ENCODE measurements around the gene KAZN.

Gene KAZN

DNA sequence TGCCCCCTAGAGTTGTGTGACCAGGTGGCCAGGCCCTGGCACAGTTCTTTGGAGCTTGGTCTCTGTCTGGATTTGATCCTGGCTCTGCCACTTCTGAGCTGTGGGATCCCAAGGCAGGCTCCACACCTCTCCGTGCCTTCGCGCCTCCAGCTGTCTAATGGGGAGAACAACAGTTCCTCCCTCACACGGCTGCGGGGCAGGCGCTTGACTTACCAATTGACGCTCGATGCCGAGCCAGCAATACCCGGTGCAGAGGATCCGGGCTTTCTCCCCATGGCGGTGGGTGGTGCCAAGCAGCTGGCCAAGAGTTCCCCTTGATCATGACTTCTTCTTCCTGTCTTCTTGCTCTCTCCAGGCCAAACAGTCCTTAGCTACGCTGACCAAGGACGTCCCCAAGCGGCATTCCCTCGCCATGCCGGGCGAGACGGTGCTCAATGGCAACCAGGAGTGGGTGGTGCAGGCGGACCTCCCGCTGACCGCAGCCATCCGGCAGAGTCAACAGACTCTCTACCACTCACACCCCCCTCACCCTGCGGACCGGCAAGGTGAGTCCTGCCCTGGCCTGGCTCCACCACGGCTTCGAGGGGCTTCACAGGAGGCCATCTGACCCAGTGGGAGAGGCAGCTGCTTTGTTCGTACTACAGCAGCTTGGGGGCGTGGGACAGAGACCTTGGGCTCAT lies 457.4 kb downstream of the KAZN start:
- DNase-seq, result no peak

DNA sequence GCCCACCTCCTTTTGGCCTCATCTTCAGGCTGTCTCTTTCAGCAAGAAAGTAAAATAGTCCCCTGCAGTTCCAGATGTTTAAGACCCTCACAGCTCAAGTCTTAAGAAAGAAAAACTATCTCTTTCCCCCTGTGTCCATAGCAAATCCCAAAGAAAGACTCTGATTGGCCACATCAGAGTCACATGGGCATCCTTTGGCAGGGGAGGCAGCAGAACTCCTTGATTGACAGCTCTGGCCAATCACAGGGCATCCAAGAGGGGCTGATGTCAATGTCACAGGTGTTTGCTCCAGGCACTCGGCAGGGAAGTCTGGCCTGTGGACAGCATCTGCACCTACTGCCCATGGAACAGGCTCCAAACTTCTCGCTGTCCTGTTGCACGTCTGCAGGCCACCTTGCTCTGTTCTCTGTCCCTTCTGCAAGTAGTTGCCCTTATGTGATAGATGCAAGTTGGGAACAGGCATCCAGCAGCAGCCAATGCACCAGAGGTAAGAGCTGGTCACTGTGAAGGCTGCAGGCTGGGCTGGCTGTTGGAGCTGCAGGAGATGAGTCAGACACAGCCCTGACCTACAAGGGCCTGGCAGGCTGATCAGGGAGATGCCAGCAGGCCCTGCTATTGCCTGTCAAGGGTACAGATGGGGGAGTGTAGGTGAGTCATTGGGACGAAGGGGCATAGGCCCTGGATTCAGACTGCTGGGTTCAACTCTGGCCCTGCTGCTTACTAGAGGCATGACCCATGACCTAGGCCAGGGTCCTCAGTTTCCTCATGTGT lies 458.2 kb downstream of the KAZN start:
- DNase-seq, result no peak

DNA sequence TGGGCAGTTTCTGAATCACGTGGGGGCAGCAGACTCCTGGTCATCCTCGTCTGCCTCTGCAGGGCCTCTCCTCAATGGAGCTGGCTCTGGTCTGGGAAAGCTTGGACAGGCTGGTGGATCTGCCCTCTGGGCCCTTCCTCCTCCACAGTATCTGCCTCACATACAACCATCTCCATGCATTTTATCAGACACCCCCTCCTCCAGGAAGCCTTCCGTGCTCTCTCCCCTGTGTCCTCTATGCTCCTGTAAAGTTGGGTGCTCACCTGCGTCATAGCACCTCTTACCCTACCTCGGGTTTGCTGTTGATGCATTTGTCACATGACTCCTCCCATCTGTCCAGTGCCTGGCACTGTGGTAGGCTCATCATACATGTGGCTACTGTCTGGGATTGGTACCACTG lies 459.3 kb downstream of the KAZN start:
- DNase-seq, result no peak

DNA sequence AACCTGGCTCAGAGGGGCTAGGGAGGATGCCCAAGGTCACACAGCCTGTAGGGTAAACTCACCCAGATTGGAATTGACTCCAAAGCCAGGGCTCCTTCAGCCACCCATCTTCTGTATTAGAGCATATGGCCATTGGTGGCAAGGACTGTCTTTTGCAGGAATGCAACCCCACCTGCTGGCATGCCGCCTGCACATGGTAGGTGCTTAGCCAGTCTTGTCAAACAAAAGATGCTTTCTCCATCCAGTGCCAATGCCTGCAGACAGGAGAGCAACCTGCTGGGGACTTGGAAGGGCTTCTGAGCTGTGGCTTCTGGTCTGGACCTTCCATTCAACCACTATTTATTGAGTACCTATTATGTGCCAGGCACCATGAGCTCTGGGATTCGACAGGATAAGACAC lies 459.8 kb downstream of the KAZN start:
- no peak for DNase-seq

DNA sequence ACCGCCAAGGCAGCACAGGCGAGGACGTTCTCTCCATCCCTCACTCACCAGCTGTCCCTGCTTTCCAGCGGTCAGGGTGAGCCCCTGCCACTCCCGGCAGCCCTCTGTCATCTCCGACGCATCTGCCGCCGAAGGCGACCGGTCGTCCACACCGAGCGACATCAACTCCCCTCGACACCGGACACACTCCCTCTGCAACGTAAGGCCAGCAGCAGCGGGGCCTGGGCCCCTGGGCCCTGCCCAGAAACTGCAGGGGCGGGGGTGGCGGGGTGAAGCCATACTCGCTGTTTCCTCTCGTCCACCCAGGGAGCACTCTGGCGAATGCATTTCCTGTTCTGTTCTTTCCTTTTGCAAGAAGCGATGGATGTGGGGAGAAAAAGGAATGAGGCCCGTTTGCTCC lies 461.6 kb downstream of the KAZN start:
- no peak for DNase-seq

DNA sequence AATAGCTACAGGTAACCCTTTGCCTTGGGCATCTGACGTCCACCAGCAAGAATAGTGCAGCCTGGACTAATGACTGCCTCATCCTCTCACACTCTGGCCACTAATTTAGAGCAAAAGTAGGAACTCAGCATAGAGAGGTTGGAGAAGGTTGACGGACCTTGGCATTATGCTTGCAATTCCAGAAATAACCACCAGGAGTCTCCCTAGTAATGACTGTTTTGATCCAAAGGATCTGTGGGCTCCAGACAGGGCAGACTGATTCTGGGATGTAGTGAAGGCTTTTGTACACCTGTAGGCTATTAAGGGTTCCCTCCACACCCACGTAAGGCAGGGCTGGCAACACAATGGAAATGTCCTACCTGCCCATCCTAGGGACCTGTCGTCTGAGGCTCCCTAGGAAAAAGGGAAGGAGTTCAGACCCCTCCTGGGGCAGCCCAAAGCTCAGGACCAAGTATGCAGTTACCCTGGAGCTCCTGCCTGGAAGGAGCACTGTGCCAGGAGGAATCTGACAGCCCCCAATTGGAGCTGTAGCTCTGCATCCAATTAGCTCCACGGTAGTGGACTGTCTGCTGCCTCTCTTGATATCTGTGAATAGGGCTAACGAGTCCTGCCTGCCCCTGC lies 464.1 kb downstream of the KAZN start:
- no peak for DNase-seq

DNA sequence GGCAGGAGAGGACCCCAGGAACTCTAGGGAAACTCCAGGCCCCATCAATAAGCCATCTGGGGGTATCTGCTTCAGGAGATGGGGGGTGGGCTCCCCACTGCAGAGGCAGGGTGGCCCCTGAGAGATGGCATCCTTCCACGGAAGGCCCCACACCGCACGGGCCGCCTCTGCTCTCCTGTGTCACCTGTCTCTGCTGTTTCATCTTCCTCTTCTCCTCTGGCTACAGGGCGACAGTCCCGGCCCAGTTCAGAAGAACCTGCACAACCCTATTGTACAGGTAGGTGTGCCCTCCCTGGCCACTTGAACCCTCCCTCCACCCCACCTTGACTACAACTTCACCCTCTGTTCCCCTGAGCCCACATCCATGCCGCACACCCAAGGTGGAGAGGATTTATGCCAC lies 464.9 kb downstream of the KAZN start:
- DNase-seq, result no peak

DNA sequence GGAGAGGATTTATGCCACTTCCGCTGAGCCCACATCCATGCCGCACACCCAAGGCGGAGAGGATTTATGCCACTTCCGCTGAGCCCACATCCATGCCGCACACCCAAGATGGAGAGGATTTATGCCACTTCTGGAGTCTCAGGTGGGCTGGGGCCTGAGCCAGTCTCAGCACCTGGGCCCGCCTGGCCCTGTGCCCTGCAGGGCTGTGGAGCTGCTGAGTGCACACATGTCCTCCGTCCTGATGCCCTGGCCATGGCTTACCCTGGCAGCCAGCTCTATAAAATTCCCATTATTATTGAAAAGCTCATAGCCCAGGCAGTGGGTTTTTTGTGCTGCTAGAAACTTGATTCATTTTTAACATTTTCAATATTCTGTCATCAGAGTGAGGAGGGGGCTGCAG lies 465.3 kb downstream of the KAZN start:
- no peak for DNase-seq

DNA sequence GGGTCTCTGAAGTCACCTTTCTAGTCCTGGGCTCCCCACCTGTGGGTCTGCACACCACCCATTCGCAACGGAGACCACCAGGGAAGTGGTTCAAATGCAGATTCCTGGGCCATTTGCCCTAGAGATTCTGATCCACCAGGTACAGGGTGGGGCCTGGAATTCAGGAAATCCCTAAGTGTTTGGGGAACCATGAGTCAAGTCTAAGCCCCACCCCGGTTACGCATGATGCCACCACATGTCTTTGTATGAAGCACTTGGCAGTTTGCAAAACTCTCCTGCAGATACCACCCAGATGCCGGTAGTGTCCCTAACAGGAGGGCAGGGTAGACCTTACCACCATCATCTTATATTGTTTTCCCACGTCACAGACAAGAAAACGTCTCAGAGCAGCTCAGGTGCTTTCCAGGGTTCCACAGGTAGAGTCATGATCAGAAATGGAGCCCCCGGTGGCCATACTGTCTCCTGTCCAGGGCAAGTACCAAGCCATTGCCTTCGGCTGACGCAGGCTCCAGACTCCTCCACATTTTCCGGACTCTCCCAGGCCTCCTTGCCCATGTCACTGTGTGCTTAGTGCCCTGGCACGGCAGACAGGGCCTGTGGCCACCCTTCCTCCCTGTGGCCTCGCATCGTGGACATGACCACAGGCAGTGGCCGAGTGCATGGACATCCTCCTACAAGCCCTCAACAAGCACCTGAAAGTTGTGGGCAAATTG lies 465.9 kb downstream of the KAZN start:
- no peak for DNase-seq

DNA sequence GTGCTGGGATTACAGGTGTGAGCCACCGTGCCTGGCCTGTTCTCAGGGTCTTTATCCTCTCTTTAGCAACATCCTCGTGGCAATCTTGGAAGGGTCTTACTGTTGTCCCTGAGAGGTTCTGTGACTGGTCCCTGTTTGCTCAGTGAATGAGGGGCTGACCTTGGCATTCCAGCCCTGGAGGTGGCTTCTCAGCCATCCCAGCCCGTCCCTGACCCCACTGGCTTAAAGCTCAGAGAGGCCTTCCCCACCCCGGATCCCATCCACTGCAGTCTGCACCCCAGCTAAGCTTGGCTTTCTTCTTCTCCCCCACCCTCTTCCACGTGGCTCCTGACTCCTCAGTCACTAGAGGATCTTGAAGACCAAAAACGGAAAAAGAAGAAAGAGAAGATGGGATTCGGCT lies 466.8 kb downstream of the KAZN start:
- DNase-seq, result no peak

DNA sequence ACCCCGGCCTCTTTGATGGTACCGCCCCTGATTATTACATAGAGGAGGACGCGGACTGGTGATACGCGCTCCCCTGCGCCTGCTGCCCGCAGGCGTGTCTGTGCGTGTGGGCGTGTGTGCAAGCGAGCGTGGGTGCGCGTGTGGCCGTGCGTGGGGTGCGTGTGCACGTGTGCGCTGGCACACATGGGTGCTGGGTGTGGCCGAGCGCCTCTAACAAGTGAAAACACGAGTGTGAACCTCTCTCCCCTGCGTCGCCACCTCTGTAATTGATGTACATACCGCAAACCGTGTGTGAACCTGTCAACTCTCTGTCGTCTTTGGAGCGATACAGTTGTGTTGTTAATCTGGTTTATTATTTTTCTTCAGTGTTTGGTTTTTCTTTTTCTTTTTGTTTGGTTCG lies 467.3 kb downstream of the KAZN start:
- DNase-seq, result no peak

DNA sequence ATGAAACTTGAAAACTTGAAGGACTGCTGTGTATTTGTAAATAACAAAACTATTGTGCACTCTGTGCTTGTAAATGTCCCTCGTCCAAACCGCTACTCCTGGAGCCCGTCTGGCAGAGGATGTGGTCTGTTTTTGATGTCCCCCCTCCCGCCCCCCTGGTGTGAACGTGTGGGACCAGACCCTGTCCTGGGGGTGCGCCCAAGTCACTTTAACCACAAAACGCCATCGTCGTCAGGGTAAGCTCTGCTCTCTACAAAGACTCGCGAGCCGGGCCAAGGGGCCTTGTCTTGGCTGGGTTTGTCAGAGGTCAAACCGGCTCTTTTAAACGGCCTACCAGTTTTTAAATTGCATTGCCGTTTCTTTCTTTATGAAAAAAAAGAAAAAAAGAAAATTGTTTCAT lies 467.7 kb downstream of the KAZN start:
- DNase-seq, result no peak

DNA sequence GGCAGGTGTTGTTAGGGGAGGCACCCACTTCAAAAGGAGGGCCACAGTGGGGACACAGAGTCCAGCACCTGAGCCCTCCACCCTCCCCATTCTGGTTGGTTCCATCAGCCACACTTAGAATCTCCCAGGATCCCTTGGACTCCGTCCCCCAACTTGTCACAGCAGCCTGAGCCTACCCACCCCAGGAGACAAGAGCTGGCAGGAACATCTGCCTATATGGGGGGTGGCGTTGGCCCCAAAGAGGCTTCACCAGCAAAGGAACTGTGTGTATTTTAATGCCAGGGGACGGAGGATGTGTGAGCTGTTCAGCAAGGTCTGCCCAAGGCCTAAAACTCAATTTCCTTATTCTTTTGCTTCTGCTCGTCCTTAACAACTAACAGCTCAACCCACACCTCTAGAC lies 468.7 kb downstream of the KAZN start:
- no peak for DNase-seq

DNA sequence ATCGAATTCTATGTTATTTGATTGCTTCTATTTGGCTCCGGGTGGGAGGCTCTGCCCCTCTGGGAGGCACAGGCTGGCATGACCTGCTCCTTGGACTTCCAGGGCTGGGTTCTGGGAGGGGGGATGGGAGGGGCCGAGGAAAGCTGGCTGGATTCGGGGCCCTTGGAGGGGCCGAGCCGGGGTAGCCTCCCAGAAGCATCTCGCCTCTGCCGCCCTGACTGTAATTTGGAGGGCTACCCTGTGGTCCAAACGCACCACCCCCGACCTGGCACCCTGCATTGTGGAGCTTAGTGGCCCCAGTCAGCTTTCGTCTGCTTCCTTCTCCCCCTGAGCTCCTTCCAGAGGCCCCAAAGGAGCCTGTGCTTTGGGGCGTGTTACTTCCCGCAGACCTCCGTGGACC lies 469.7 kb downstream of the KAZN start:
- DNase-seq, result no peak

DNA sequence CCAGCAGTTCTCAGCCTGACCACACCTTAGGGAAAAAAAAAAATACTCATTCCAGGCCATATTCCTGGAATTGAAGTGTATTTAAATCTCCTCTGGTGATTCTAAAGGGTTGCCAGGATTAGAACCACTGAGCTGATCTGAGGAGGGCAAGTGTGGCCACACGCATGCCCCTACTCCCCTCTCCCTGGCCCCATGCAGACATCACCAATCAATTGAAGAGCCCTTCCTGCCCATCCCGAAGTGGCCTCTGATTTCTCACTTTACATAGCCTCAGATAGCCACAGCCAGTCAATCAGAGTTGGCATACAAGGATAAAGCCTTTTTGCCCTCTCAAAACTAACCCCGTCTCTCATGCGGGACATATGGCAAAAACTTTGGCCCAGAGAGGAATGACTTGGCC lies 470.5 kb downstream of the KAZN start:
- DNase-seq, result no peak

DNA sequence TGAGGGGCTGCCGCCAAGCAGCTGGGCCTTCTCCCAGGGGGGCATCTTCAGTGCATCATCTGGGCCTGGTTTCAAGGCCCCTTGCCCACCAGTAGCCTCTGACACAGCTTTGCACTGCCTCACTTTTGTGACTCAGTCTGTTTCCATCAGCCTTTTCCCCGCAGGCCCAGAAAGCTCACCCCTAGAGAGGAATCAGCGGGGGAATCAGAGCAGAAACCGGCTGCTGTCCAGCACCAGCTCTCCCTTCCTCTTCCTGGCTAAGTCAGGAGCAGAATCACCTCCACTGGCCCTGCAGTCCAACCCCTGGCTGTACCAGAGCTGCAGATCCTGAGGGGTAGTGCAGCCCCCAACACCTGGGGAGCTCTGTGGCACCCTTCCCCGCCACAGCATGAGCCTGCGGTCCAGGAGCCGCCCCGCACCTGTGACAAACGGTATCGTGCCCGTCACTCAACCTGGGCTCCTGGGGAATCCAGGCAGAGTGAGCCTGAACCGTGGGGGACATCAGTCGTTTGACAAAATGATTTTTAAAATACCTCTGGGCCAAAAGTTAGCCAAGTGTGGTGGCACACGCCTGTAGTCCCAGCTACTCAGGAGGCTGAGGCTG lies 471.8 kb downstream of the KAZN start:
- no peak for DNase-seq

DNA sequence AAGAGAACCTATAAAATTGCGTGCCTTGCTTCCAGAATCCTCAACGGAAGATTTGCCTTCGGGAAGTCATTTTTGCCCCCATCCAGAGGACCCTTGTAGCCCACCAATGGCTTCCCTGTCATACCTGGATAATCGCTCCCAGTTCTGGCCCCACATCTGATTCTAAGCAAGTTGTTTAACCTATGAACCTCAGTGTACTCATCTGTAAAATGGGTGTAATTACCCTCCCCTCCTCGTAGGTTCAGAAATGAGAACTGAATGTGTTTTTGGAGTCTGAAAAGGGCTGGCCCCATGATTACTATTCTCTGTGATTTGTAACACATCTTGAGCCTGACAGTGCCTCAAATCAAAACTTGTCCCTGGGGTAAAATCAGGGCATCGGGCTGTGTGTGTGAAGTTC lies 473.5 kb downstream of the KAZN start:
- DNase-seq, result no peak

DNA sequence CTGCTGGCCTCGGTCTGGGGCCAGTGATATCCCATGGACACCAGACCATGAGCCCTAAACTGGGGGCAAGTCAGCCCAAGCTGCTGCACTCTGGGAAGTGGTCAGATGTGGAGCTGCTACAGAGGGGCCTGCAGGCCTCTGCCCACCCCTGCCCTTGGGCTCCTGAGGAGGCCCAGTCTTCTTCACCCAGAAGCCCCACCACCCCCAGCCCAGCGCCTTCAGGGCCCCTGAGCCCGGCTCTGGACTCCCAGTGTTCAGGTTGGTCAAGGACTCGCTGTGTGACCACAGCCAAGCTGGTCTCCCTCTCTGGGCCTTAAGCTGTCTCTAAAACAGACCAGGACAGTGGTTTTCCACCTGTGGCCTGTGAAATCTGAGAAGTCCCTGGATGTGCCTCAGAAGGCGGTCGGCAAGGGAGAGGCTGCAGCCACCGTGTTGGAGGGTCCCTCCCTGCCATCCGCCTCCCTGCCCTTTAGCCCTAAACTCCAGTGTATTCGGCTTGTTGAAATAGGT lies 475.4 kb downstream of the KAZN start:
- no peak for DNase-seq

DNA sequence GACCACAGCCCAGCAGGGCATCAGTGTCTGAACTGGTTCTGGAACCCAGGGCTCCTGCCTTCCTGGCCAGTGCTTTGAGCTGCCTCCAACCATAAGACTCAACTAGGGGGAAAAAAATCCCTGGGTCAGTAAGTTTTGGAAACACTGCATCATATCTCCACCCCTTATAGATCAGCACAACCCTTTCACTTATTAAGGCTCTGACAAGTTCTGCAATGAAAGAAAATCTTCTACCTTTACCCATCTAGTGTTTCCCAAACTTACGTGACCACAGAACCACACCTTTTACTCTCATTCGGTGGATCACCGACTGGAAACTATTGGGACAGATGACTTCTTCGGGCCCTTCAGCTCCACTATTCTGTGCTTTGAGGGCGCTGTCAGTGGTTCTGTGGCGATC lies 476.7 kb downstream of the KAZN start:
- no peak for DNase-seq

DNA sequence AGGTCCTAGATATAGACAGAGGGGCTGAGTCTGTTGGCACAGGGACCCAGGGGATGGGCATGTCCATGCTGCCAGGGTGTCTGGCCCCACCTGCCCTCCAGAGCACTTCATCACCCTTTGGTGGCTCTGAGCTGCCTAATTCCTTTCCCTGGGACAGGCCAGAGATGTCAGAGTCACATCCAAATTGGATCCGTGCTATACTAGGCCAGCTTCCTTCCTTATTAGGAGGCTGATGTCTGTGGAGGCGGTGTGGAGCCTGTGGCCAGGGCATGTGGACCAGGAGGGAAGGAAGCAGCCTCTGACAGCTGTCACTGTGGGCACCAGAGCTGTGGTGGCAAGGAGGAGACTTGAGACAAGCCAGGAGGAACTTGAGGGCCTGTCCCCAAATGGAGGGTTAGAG lies 477.3 kb downstream of the KAZN start:
- DNase-seq, result no peak

DNA sequence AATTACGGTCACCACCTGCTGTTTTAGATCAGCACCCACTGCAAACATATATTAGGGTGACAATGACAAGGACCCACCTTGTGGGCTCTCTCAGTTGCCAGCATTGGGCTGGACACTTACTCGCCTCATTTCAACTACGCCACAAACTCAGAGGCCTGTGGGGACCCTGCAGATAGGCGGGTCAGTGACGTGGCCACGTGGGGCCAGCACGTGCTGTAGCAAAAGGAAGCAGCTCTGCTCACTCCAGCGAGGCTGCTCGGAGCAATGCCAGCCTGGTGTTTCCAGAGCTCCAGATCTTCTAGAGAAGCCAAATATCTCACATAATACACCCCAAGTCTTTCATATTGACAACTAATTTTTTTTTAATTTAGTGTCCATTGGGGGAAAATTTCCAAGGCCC lies 478.3 kb downstream of the KAZN start:
- DNase-seq, result no peak

DNA sequence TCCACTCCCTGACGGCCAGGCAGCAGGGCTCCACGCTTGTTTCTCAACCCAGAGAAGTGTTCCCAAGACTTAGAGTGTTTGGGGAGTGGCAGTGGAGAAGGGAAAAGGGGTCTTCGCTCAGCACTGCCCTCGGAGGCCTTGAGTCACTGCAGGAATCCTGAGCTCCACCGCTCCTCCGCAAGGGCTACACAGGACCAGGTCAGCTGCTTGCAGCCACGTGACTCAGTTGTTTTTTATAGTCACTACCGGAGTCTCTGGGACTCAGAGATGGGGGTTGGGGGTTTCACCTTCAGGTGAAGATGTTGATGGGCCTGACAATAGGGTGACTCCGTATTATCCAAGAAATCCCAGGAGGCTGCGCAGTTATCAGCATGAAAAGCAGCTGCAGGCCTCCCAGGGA lies 478.9 kb downstream of the KAZN start:
- no peak for DNase-seq

Data from eye (tissue), 1 donor.